ENCODE measurements around the gene KCNJ2.

- TF ChIP-seq CEBPB (IDR thresholded peaks at IDR 0.05) (no peak), NFIC (IDR thresholded peaks at IDR 0.05) (no peak), FOXM1 (IDR thresholded peaks at IDR 0.05; ENCODE audit: borderline replicate concordance, low read depth) (no peak), MAX (IDR thresholded peaks at IDR 0.05) (no peak), EGR1 (IDR thresholded peaks at IDR 0.05) (no peak), REST (IDR thresholded peaks at IDR 0.05; ENCODE audit: low read depth) (no peak), USF1 (IDR thresholded peaks at IDR 0.05) (no peak), RAD21 (IDR thresholded peaks at IDR 0.05; ENCODE audit: low read depth) (no peak)
Observed at GRCh38 chr17:70158180-70158579, 11.2 kb upstream of the KCNJ2 start.
